Activated CD4-positive, alpha-beta memory T cell treated with anti-CD3 and anti-CD28 coated beads, Interleukin-2, amount 10 ng/mL, durations not matched to agents 7 days and 5 days (primary cell): ENCODE data around the gene SLC44A1. TPM values are rescaled to one million over a fixed set of nuclear protein-coding genes. Genes with fewer than 3 reads are reported as not detected.
A peak's percentile ranks its signal among the peaks of the same experiment; 100 is the strongest.

Source experiments
- CTCF ChIA-PET: fragments of 350-600 bp; sonication (Branson Sonifier 250); formaldehyde crosslinking; loops from one replicate; lab custom pipeline; 2021; ENCODE audit warnings: antibody characterized with exemption, inconsistent platforms; lab: Charles Lee
- POLR2A ChIA-PET: fragments of 350-600 bp; sonication (Branson Sonifier 250); formaldehyde crosslinking; loops from one replicate; lab custom pipeline; 2021; ENCODE audit warnings: antibody characterized with exemption; lab: Charles Lee
- DNase-seq: peaks from one replicate; pipeline ENCODE4 v3.0.0-alpha.2; 2020
- H3K27ac Mint-ChIP-seq: one replicate; pipeline ENCODE4 v1.8.0; 2021; ENCODE audit warnings: mild to moderate bottlenecking, mixed read lengths
- H3K27me3 Mint-ChIP-seq: one replicate; pipeline ENCODE4 v1.8.0; 2021; ENCODE audit warnings: mixed read lengths
- H3K36me3 Mint-ChIP-seq: one replicate; pipeline ENCODE4 v1.8.0; 2021; ENCODE audit warnings: low read depth, mixed read lengths
- H3K4me1 Mint-ChIP-seq: one replicate; pipeline ENCODE4 v1.8.0; 2021; ENCODE audit warnings: mixed read lengths
- H3K4me3 Mint-ChIP-seq: one replicate; pipeline ENCODE4 v1.8.0; 2021; ENCODE audit warnings: mild to moderate bottlenecking, mixed read lengths
- H3K9me3 Mint-ChIP-seq: one replicate; pipeline ENCODE4 v1.8.0; 2021; ENCODE audit warnings: mixed read lengths
- total RNA-seq, 2 experiments: library from RNA; stranded (reverse); gene quantifications; one replicate each; pipeline ENCODE4 v1.2.3, GENCODE V29; 2021

The SLC44A1 gene
- total RNA-seq, 2 experiments from 2014 or later: 9.5 to 10.2 TPM

- Mint-ChIP-seq H3K4me3 (no peak overlapping the region), H3K4me1 (peaks cover 10% of the 10 kb centered on the region), H3K27ac (no peak overlapping the region), H3K9me3 (no peaks in the 10 kb centered on the region), H3K27me3 (peaks cover 3% of the 10 kb centered on the region), H3K36me3 (no peaks in the 10 kb centered on the region)
- no peak for DNase-seq
- CTCF ChIA-PET: no interaction called here
- POLR2A ChIA-PET: no interaction called here
These were observed 197.2 kb downstream of the SLC44A1 start for GRCh38 chr9:105441616-105442160.

GRCh38 chr9:105443121-105443520 lies 198.7 kb downstream of the SLC44A1 start:
- Mint-ChIP-seq H3K4me3 (no peak overlapping the region), H3K27me3 (peaks cover 1% of the 10 kb centered on the region), H3K9me3 (no peaks in the 10 kb centered on the region), H3K36me3 (no peaks in the 10 kb centered on the region), H3K27ac (no peak overlapping the region), H3K4me1 (peaks cover 16% of the 10 kb centered on the region)
- ChIA-PET POLR2A (interaction anchor here (0.7 kb wide), 1 partner anchor 38 kb away, joined by 3 read pairs; no protein-coding TSS in a partner anchor), CTCF (no interaction called here)
- no peak for DNase-seq

- Mint-ChIP-seq H3K9me3 (no peaks in the 10 kb centered on the region), H3K4me3 (no peak overlapping the region), H3K27ac (no peak overlapping the region), H3K27me3 (no peaks in the 10 kb centered on the region), H3K4me1 (peaks cover 23% of the 10 kb centered on the region), H3K36me3 (no peaks in the 10 kb centered on the region)
- DNase-seq: no peak
- ChIA-PET CTCF (interaction anchor here (0.6 to 1.4 kb wide), 3 partner anchors 31 to 54 kb away, joined by 3 to 6 read pairs (median 4); no protein-coding TSS in a partner anchor), POLR2A (no interaction called here)
These were observed 199.7 kb downstream of the SLC44A1 start for GRCh38 chr9:105444130-105444529.

- H3K4me1 Mint-ChIP-seq: peaks cover 34% of the 10 kb centered on the region
- H3K9me3 Mint-ChIP-seq: no peaks in the 10 kb centered on the region
- H3K36me3 Mint-ChIP-seq: no peaks in the 10 kb centered on the region
- no peaks in the 10 kb centered on the region for H3K27me3 Mint-ChIP-seq
- DNase-seq: no peak
- ChIA-PET CTCF (no interaction called here), POLR2A (no interaction called here)
- no peak overlapping the region for H3K27ac Mint-ChIP-seq
- H3K4me3 Mint-ChIP-seq: no peak overlapping the region
These were observed 200.9 kb downstream of the SLC44A1 start for GRCh38 chr9:105445203-105445881.

- H3K36me3 Mint-ChIP-seq: no peaks in the 10 kb centered on the region
- no peaks in the 10 kb centered on the region for H3K27me3 Mint-ChIP-seq
- POLR2A ChIA-PET: interaction anchor here (1.4 kb wide), 1 partner anchor 203 kb away, joined by 3 read pairs; the partner anchor contains the start of gene SLC44A1
- H3K4me1 Mint-ChIP-seq: peaks cover 43% of the 10 kb centered on the region
- no peak for DNase-seq
- CTCF ChIA-PET: interaction anchor here (0.7 to 0.8 kb wide), 3 partner anchors 17 to 76 kb away, joined by 4 read pairs; no protein-coding TSS in a partner anchor
- peak overlapping the region; percentile 62 for H3K27ac Mint-ChIP-seq
- H3K4me3 Mint-ChIP-seq: peak overlapping the region; percentile 76
- no peaks in the 10 kb centered on the region for H3K9me3 Mint-ChIP-seq
These were observed 202.9 kb downstream of the SLC44A1 start for GRCh38 chr9:105447386-105447813.

- peak within 1 kb of the TSS; percentile 62 for H3K27ac Mint-ChIP-seq
- H3K9me3 Mint-ChIP-seq: no peaks in the 10 kb centered on the region
- H3K4me1 Mint-ChIP-seq: peaks cover 45% of the 10 kb centered on the region
- peak within 1 kb of the TSS; percentile 76 for H3K4me3 Mint-ChIP-seq
- CTCF ChIA-PET: interaction anchor here (0.7 to 0.8 kb wide), 3 partner anchors 17 to 77 kb away, joined by 4 read pairs; no protein-coding TSS in a partner anchor
- POLR2A ChIA-PET: no interaction called here
- DNase-seq: peak; percentile 86
- H3K36me3 Mint-ChIP-seq: no peaks in the 10 kb centered on the region
- no peaks in the 10 kb centered on the region for H3K27me3 Mint-ChIP-seq
These were observed 203.7 kb downstream of the SLC44A1 start, which contains the start of gene FSD1L for GRCh38 chr9:105447814-105448812. FSD1L (plus strand) TSS chr9:105448034; CDS start chr9:105448221, 187 bp downstream.

- DNase-seq: no peak
- ChIA-PET POLR2A (no interaction called here), CTCF (interaction anchor here (1.1 kb wide), 1 partner anchor 12 kb away, joined by 4 read pairs; no protein-coding TSS in a partner anchor)
- no peak overlapping the region for H3K27ac Mint-ChIP-seq
- peaks cover 41% of the 10 kb centered on the region for H3K4me1 Mint-ChIP-seq
- H3K4me3 Mint-ChIP-seq: peak overlapping the region; percentile 76
- no peaks in the 10 kb centered on the region for H3K36me3 Mint-ChIP-seq
- H3K27me3 Mint-ChIP-seq: no peaks in the 10 kb centered on the region
- no peaks in the 10 kb centered on the region for H3K9me3 Mint-ChIP-seq
These were observed 204.6 kb downstream of the SLC44A1 start for GRCh38 chr9:105449081-105449480.

GRCh38 chr9:105452185-105452584 lies 207.7 kb downstream of the SLC44A1 start:
- Mint-ChIP-seq H3K4me3 (no peak overlapping the region), H3K36me3 (peaks cover 4% of the 10 kb centered on the region), H3K27ac (no peak overlapping the region), H3K9me3 (no peaks in the 10 kb centered on the region), H3K4me1 (peaks cover 35% of the 10 kb centered on the region), H3K27me3 (no peaks in the 10 kb centered on the region)
- DNase-seq: no peak
- CTCF ChIA-PET: interaction anchor here (1.0 kb wide), 1 partner anchor 14 kb away, joined by 4 read pairs; no protein-coding TSS in a partner anchor
- POLR2A ChIA-PET: interaction anchor here (1.5 kb wide), 1 partner anchor 8 kb away, joined by 3 read pairs; no protein-coding TSS in a partner anchor

- Mint-ChIP-seq H3K4me3 (no peak overlapping the region), H3K27ac (no peak overlapping the region), H3K36me3 (peaks cover 20% of the 10 kb centered on the region), H3K27me3 (no peaks in the 10 kb centered on the region), H3K4me1 (peaks cover 11% of the 10 kb centered on the region), H3K9me3 (peaks cover 10% of the 10 kb centered on the region)
- ChIA-PET POLR2A (no interaction called here), CTCF (interaction anchor here (1.0 kb wide), 1 partner anchor 96 kb away, joined by 3 read pairs; no protein-coding TSS in a partner anchor)
- no peak for DNase-seq
These were observed 211.5 kb downstream of the SLC44A1 start for GRCh38 chr9:105455836-105456475.

- H3K4me3 Mint-ChIP-seq: no peak overlapping the region
- POLR2A ChIA-PET: no interaction called here
These were observed 213.3 kb downstream of the SLC44A1 start for GRCh38 chr9:105457560-105458294.

GRCh38 chr9:105458404-105458803 lies 214.0 kb downstream of the SLC44A1 start:
- Mint-ChIP-seq H3K27me3 (no peaks in the 10 kb centered on the region), H3K4me3 (no peak overlapping the region), H3K4me1 (no peaks in the 10 kb centered on the region), H3K9me3 (peaks cover 10% of the 10 kb centered on the region), H3K36me3 (peaks cover 20% of the 10 kb centered on the region), H3K27ac (no peak overlapping the region)
- ChIA-PET POLR2A (no interaction called here), CTCF (interaction anchor here (0.6 kb wide), 1 partner anchor 513 kb away, joined by 3 read pairs; no protein-coding TSS in a partner anchor)
- no peak for DNase-seq

More at GRCh38 chr9:105457560-105458294, 213.3 kb downstream of the SLC44A1 start:
- no peak for DNase-seq
- H3K27ac Mint-ChIP-seq: no peak overlapping the region
- peaks cover 20% of the 10 kb centered on the region for H3K36me3 Mint-ChIP-seq
- no peaks in the 10 kb centered on the region for H3K27me3 Mint-ChIP-seq
- no peaks in the 10 kb centered on the region for H3K4me1 Mint-ChIP-seq
- peaks cover 10% of the 10 kb centered on the region for H3K9me3 Mint-ChIP-seq
- CTCF ChIA-PET: interaction anchor here (0.6 kb wide), 1 partner anchor 512 kb away, joined by 3 read pairs; no protein-coding TSS in a partner anchor
